Measurements from ENCODE around the gene TCTA.

TCTA gene

DNA sequence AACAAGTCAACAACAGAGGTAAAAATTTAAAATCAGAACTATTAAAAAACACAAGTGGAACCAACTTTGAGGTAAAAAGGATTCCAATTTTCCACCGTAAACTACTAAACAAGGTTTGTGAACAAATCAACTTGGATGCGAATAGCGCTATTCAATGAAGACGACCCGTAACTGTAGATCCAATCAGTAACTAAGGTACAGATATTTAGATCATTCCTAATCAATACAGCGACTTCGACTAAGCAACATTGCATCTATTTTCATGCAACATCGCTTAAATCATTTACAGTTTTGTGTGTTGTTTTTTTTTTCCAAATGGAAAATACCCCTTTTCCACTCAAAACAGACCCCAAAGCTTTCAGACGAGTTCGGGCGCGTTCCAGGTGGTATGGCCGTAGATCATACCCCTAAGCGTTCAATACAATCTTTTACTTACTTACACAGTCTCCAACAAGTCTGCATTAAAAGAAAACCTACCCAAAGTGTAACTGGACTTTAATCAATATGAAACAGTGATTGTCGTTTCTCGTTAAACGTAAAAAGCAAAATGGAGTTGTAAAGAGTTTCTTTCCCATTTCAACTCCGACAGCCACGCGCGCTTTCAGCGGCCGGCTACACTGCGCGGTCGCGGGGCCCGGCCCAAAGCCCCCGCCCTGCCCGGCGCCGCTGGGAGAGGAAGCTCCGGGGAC is 1.2 kb upstream of the TCTA start:
- no peak for DNase-seq (ENCODE audit: low read depth)

DNA sequence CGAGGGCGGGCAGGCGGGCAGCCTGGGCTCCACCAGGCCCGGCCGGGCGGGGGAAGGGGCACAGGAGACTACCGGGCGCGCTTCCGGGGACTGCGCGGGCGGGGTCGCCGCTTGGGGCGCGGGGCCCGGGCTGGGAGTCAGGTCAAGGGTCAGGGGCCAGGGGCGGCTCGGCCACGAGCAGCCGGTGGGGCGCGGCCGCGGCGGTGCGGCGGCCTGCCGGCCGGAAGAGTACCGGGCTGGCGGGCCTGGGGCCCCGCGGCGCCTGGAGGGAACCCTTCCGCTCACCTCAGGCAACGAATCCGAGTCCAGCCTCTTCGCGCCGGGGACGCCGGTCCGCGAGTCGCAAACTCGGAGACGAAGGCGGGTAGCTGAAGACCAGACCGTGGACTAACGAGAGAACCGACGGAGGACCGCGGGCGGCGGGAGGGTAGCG is 672 bp upstream of the TCTA start:
- DNase-seq (ENCODE audit: low read depth): peak; percentile 38

DNA sequence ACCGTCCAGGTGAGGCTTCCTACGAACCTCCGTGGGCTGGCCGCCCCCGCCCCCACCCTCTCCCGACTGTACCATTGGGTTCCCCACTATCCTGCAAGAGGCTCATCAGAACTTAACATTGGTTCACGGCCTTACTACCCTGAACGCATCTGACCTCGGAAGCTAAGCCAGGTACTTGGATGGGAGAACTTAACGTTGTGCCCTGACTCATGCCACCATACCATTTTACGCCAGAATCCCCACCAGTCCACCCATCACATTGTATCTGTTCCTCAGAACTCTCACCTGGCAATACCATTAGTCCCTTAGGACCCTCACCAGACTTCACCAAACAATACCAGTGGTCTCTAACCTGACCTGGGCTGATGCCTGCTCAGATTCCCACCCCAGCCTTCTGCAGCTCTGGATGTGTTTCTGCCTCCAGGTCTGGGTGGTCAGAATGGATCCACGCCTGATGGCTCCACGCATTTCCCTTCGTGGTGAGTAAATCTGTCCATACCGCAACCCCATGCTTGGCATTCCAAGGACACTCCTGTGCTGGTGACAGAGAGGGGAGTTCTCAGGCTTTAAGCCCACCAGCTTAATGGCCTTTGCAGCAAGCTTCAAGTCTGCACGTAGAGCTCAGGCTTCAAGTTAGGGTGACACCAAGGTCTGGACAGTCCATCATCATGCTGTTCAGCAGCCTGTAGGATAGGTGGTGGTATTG is 562 bp downstream of the TCTA start:
- no peak for DNase-seq (ENCODE audit: low read depth)

DNA sequence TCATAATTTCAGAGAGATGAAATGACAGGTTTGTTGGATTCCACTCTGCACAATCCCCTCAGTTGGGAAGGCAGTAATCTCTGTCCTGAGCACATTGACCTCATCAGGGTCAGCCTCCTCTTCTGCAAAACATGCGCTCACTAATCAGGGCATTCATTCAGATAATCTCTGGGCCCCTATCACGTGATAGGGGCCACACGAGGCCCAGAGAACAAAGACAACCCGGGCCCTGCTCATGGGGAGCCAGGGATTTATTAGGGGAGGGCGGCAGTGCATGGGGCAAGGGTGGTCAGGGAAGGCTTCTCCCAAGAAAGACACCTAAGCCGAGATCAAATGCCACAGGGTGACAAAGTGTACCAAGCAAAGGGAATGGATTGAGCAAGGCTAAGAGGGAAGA is 1.1 kb downstream of the TCTA start:
- DNase-seq (ENCODE audit: low read depth): no peak

DNA sequence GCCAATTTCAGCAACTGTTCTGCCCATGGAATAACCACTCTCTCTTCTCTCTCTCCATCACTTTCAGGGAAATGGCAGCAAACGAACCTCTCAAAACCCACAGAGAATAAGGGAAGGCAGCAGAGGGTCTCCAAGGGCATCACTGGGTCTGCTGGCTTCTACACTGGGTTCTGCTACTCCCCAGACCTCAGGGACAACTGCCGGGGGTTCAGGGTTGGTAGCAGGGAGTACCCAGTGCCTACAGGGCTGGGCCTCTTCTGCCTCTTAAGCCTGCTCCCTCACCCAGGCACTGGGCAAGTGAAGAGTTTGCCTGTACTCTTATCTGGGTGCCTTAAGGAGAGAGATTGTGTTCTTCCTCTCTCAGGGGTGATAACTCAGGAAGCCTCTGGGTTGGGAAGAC is 2.5 kb downstream of the TCTA start:
- no peak for DNase-seq (ENCODE audit: low read depth)

DNA sequence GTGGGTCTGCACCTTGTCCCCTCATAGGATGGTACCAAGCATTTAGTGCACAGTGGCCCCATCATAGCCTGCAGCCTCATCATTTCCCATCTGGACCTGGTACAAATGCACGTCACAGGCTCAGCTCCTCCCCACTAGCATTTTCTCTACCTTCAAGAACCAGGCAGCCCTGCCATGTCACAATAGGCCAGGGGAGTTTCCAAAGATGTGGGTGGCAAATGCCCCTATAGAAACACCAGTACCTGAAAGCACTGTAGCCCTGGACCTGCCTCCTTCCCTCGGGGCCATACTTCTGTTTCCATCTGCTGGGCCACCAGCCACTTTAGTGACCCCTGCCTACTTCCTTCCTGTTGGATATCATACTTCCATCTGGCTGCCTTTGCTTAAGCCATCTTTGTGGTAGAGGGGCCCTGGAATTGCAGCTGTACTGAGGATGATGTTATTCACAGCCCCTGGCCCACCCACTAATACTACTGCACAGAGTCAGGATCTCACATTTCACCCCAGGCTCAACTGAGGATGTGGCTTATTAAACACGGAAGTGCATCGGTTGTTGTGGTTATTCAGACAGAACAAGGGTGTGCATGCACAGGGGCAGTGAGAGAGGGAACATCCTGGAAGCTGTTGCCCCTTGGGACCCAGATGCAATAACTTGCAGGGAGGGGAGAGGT is 3.8 kb downstream of the TCTA start:
- DNase-seq (ENCODE audit: low read depth): peak; percentile 42

DNA sequence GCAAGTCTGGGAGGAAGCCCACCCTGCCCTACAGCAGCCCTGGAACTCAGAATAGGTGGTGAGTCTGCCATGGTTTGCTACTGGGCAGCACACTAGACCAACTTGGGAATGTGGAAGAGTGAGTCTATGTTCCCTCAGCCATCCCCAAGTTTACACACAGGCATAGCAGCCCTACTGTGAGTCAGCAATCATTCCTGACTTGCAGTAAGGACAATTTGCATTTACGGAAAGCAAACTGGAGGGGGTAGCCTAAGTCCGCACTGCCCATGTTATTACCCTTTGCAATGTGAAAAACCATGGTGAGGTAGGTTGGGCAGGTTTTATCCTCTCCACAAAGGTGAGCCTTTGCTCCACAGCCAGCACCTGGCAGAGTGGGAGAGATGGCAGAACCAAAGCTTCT is 4.6 kb downstream of the TCTA start:
- no peak for DNase-seq (ENCODE audit: low read depth)

DNA sequence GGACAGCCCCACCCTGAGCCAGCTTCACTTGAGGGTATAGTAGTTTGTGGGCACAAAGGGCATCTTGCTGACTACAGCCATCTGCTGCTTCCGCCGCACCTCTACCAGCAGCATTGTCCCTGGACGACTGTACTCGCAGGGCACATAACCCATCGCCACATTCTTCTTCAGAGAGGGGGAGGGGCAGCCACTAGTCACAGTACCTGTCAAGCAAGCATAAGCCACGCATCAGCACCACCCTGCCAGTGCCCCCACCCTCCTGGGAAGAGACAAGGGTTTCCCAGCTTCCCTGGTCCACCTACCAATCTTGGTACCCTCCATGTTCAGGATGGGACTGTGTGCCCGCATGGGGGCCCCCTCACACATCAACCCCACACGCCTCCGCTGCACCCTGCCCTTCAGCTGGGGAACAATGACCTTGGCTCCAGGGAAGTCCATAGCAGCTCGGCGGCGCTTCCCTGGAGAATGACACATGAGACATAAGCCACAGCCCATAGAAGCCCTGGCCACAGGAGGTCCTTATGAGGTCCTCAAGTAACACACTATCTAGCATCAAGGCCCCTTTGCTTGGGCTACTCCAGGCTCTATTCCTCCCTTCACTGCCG is 5.4 kb downstream of the TCTA start:
- no peak for DNase-seq (ENCODE audit: low read depth)

DNA sequence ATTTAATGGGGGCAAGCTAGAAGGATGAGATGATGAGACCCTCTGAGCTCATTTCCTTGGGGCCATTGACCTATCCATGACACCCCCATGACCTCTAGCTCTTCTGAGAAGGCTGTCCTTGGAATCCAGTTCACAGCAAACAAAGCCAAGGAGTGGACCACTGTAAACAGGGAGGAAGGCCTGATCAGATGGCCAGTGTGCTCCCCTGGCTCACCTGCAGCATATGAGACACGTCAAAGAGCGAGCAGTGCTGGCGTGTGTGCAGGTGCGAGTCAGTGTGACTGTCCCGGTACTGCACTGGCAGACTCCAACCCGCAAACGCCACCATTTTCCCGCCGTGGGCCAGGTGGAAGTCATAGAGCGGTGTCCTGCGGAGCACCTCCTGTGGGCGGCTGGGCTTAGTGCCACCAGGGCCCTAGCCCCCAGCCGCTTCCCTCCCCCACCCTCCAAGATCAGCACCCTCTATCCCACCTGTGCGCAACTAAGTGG is 9.7 kb downstream of the TCTA start:
- DNase-seq (ENCODE audit: low read depth): no peak

DNA sequence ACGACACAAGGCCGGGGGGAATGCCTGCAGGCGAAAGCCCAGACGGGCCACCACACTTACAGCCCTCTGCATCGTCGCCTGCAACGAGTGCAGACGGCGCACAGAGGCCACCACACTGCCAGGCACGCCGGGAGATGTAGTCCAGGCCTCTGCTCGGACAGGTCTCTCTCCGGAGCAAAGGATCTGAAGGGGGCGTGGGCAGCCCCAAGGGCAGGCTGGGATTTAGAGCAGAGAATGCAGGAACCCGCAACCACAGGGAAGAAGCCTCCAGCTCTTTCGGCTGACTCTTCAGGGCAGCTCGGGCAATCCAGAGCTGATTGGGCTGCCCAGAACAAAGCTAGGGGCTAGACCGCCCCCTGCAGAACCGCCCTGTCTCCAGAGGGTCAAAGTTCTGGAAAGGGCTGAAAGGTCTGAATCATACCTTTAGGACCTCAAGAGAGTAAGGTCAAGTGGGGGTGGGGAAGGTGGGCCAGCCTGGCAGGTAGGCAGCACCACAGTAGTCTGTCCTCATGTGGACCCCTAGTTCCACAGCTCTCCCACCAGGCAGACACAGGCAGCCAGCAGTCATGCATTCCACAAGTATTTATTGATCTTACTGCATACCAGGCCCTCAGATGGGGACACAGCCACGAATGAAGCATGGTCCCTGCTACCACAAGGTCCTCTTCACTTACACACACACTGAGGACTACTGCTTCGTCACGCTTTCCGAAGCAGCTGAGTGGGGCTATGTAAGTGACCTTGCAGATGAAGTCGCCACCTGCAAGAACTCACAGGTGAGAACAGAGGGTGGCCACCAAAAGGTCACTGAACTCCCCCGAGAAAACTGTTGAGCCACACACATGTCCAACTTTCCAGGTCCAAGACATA is 10.4 kb downstream of the TCTA start, which contains the start of gene AMT:
AMT (minus strand) TSS at position 95 of the 870 bp plus-strand sequence; CDS start at position 72, 23 bp downstream.
- no peak for DNase-seq (ENCODE audit: low read depth)

DNA sequence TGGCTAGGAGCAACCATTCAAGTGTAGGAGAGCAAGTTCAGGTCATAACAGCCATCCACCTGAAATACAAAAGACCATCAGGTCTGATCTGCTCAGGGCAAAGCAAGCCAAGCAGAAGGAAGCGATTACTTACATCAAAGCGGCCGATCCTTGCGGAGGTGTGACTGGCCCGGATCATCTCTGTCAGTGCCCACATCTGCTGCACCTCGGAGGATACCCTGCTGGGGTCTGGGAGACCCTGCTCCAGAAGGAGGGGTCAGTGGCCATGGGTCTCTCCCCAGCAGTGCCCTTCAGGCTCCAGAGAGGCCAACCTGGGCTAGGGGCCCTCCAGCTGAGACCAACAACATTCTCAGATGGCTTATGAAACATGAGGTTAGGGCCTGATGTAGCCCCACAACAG is 12.6 kb downstream of the TCTA start:
- DNase-seq (ENCODE audit: low read depth): no peak

DNA sequence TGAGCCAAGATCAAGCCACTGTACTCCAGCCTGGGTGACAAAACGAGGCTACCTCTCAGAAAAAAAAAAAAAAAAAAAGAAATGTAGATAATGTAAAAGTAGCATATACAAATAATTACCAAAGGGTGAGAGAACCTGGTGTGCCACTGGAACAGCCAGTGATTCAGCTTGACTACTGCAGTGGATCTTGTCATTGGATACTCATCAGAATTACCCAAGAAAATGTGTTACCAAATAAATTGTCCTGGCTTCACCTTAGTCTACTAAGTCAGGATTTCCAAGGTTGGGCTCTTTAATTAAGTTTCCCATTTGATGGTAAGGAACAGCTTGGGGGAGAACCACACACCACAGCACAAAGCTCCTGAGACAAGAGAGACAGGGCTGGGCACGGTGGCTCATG is 15.4 kb downstream of the TCTA start:
- no peak for DNase-seq (ENCODE audit: low read depth)

DNA sequence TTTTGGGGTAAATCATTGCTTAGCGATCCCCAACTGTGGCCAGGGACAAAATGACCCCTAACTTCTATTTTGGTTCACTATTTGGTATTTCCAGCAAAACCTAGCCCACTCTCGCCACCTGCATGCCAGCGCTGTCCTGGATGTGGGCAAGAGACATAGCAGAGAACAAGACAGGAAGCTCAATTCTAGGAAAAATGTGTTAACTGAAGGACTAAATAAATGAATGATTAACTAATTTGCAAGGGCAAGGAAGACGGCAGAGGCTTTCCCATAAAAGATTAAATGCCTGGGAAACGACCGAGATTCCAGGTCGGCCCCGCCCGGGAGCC is 16.5 kb downstream of the TCTA start:
- no peak for DNase-seq (ENCODE audit: low read depth)

DNA sequence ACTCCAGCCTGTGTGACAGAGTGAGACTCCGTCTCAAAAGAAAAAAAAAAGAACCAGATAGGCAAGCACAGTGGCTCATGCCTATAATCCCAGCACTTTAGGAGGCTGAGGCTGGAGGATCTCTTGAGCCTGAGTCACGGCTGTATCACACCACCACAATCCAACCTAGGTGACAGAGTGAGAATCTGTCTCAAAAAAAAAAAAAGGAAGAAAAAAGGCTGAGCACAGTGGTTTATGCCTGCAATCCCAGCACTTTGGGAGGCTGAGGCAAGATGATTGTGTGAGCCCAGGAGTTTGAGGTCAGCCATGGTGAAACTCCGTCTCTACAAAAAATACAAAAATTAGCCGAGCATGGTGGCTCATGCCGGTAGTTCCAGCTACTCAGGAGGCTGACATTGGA is 22.5 kb downstream of the TCTA start:
- no peak for DNase-seq (ENCODE audit: low read depth)

DNA sequence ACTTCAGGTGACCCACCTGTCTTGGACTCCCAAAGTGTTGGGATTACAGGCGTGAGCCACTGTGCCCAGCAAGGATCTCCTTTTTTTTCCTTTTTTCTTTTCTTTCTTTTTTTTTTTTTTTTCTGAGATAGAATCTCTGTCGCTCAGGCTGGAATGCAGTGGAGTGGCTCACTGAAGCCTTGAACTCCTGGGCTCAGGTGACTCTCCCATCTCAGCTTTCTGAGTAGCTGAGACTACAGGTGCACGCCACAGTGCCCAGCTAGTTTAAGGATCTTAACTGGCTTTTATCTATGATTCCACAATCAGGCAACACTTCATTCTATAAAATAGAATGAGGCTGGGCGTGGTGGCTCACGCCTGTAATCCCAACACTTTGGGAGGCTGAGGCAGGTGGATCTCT is 33.2 kb downstream of the TCTA start:
- no peak for DNase-seq (ENCODE audit: low read depth)

DNA sequence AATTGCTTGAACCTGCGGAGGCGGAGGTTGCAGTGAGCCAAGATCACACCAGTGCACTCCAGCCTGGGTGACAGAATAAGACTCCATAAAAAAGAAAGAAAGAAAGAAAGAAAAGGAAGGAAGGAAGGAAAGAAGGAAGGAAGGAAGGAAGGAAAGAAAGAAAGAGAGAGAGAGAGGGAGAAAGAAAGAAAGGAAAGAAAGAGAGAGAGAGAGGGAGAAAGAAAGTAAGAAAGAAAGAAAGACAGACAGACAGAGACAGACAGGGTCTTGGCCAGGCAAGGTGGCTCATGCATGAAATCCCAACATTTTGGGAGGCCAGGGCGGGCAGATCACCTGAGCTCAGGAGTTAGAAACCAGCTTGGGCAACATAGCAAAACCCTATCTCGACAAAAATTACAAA is 41.4 kb downstream of the TCTA start:
- DNase-seq (ENCODE audit: low read depth): no peak

DNA sequence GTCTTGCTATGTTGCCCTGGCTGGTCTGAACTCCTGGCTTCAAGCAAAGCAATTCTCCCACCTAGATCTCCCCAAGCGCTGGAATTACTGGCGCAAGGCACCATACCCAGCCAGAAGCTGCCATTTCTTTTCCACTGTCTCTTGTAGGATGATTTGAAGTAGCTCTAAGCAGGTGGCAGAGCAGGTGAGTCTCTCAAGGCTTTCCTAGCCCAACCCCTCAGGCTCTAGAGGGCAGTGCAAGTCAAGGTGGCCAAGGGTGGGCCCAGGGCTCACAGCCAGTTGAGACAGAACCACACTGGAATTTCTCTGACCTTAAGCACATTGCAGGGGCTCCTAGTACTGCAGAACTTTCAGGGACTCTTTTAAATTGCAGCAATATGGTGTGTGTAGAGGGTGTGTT is 42.2 kb downstream of the TCTA start:
- no peak for DNase-seq (ENCODE audit: low read depth)

DNA sequence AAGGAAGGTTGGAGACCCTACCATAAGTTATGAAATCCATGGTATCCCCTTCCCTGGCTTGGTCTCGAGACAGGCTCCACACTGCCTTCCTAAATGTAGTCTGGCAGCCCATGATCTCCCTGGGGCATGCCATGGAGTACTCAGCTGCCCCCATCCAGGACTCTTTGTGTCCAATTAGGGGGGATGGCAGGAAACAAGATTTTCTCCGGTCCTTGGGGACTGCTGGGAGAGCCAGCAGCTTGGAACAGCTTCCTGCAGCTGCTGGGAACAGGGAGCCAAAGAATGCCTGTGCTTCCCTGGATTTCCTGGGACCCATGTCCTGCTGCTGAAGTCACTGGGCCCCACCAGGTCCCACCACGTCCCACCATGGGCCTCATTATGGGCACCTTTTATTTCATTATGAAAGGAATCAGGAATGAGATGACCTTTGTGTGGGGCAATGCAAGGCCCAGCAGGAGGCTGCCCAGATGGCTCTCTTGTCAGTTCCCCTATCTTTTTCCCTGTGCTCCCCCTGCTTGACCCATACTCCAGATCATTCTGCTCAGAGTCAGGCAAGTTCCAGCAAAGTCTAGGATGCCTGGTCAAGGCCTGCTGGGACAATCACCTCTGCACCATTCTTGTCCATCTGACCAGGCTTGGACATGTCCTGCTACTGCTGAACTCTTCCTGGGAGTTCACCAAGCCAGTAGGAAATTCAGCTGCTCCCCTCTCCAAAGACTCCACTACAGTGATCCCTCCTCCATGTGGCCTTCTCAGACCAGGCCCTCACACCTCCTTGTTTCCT is 42.9 kb downstream of the TCTA start:
- no peak for DNase-seq (ENCODE audit: low read depth)

DNA sequence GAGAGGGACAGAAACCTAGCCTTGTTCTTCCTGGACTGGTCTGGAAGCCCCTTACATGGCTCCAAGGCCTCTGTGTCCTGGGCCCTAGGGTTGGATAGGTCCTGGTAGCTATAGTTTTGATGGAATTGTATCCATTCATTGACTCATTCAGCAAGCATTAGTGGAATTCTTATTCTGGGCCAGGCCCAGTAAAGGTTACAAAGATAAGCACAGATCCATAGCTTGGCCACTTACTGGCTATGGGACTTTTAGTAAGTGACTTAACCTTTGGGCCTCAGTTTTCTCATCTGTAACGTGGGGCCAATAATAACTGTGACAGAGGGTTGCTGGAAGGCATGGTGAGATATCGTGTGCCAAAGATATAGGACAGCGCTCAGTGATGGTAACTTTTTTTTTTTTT is 44.2 kb downstream of the TCTA start:
- no peak for DNase-seq (ENCODE audit: low read depth)

DNA sequence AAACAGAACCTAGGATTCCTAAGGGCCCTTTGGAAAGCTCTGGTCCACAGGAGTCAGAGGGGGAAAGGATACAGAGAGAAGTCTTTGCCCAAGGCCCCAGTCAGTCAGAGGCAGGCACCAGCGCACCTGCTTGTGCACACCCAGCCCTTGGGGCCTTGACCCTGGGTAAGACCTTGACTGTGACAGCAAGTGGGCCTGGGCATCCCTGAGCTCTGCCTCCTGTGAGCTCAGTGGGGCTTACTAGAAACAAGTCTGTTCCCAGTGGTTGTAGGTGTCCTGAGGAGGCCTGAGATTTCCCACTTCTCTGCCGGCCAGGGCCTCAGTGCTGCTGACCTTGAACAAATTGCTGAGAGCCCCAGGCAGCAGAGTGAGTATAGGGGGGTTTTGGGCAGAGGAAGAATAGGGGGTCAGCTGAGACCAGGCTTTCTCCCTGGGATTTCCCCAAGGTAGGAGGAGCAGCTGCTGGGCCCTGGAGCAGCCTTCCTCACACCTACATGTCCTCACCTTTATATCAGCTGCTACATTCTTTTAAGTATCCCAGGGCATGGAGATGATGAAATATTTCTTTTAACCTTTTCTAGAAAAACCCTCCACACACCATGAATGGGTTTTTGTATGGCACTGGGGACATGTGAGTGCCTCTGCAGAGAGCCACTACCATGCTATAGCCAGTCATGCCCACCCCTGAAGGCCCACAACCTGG is 48.1 kb downstream of the TCTA start:
- DNase-seq (ENCODE audit: low read depth): no peak
